IMR-90 (cell line): ENCODE measurements around the gene SCYGR4. TPM values are rescaled to one million over a fixed set of nuclear protein-coding genes. Genes with fewer than 3 reads are reported as not detected.

Source experiments
- ATAC-seq: fragments of 200-7000 bp; cut with Tn5 transposase; 2 replicates; pipeline ENCODE4 v1.9.1; 2020; ENCODE audit warnings: low read depth, mild to moderate bottlenecking, moderate library complexity
- BruUV-seq: library from RNA; stranded (reverse); fragments of 400-500 nt; replicated peaks from 2 replicates; lab custom pipeline; 2021; lab: Mats Ljungman, UMichigan
- CTCF ChIA-PET: fragments of 300-600 bp; formaldehyde crosslinking; extraction: SDS; loops from one replicate; lab custom pipeline; 2021; ENCODE audit warnings: antibody characterized with exemption; lab: Yijun Ruan, JAX
- POLR2A ChIA-PET: fragments of 300-600 bp; sonication (Branson Sonifier 250); formaldehyde crosslinking; loops from one replicate; lab custom pipeline; 2022; ENCODE audit warnings: antibody characterized with exemption; ENCODE audit not compliant: unreplicated experiment; lab: Charles Lee
- DNase-seq: peaks from one replicate; pipeline ENCODE4 v3.0.0; 2013
- H2AFZ ChIP-seq: replicated peaks from 2 replicates; pipeline ENCODE3; 2013; ENCODE audit warnings: low read length, mild to moderate bottlenecking; ENCODE audit not compliant: poor library complexity
- H2AK5ac ChIP-seq: 2 replicates; pipeline ENCODE4 v1.6.1; 2013; ENCODE audit warnings: low read depth, low read length, inconsistent platforms
- H2AK9ac ChIP-seq: replicated peaks from 2 replicates; pipeline ENCODE3; 2013; ENCODE audit warnings: mild to moderate bottlenecking, low read depth, low read length, moderate library complexity; ENCODE audit not compliant: poor library complexity
- H2BK120ac ChIP-seq: 2 replicates; pipeline ENCODE4 v1.6.1; 2013; ENCODE audit warnings: low read depth, low read length, inconsistent platforms
- H2BK15ac ChIP-seq: 3 replicates; pipeline ENCODE4 v1.6.1; 2013; ENCODE audit warnings: low read depth, low read length, inconsistent platforms
- H2BK20ac ChIP-seq: 2 replicates; pipeline ENCODE4 v1.6.1; 2013; ENCODE audit warnings: low read depth, mild to moderate bottlenecking, inconsistent platforms, low read length, moderate library complexity
- H2BK5ac ChIP-seq: 2 replicates; pipeline ENCODE4 v1.6.1; 2013; ENCODE audit warnings: mild to moderate bottlenecking, low read depth, low read length, inconsistent platforms; ENCODE audit not compliant: poor library complexity, severe bottlenecking
- H3K14ac ChIP-seq: replicated peaks from 2 replicates; pipeline ENCODE4 v1.6.1; 2013; ENCODE audit warnings: low read depth, low read length, inconsistent platforms
- H3K18ac ChIP-seq: 2 replicates; pipeline ENCODE4 v1.6.1; 2013; ENCODE audit warnings: low read depth, low read length, control low read depth
- H3K23ac ChIP-seq: 2 replicates; pipeline ENCODE4 v1.6.1; 2013; ENCODE audit warnings: low read depth, low read length, inconsistent platforms
- H3K27ac ChIP-seq: 2 replicates; pipeline ENCODE4 v1.5.1; 2013; ENCODE audit warnings: mild to moderate bottlenecking, control low read depth, low read length; ENCODE audit not compliant: insufficient read depth
- H3K27me3 ChIP-seq: 2 replicates; pipeline ENCODE4 v1.6.1; 2013; ENCODE audit warnings: low read length; ENCODE audit not compliant: control insufficient read depth, insufficient read depth
- H3K36me3 ChIP-seq: 2 replicates; pipeline ENCODE4 v1.6.1; 2013; ENCODE audit warnings: low read length, mixed read lengths; ENCODE audit not compliant: control insufficient read depth, insufficient read depth
- H3K4ac ChIP-seq: 2 replicates; pipeline ENCODE4 v1.6.1; 2013; ENCODE audit warnings: low read depth, low read length, inconsistent platforms
- H3K4me1 ChIP-seq: 2 replicates; pipeline ENCODE4 v1.6.1; 2013; ENCODE audit warnings: low read length, mixed read lengths; ENCODE audit not compliant: control insufficient read depth, insufficient read depth
- H3K4me2 ChIP-seq: 2 replicates; pipeline ENCODE4 v1.6.1; 2013; ENCODE audit warnings: low read depth, mild to moderate bottlenecking, control low read depth, low read length, moderate library complexity
- H3K4me3 ChIP-seq: 2 replicates; pipeline ENCODE4 v1.5.1; 2013; ENCODE audit warnings: low read depth, mild to moderate bottlenecking, control low read depth, low read length, moderate library complexity; ENCODE audit not compliant: insufficient read depth
- H3K56ac ChIP-seq: 2 replicates; pipeline ENCODE4 v1.6.1; 2013; ENCODE audit warnings: low read length, inconsistent platforms; ENCODE audit not compliant: insufficient read depth; ENCODE audit errors: extremely low read depth
- H3K79me1 ChIP-seq, 2 experiments: 2 replicates each; pipeline ENCODE4 v1.6.1; 2013; ENCODE audit warnings: low read length in 2 of 2, inconsistent platforms in 1 of 2, low read depth in 1 of 2
- H3K9ac ChIP-seq: 2 replicates; pipeline ENCODE4 v1.6.1; 2013; ENCODE audit warnings: low read depth, low read length, control low read depth
- H3K9me1 ChIP-seq: 2 replicates; pipeline ENCODE4 v1.6.1; 2013; ENCODE audit warnings: low read length, inconsistent platforms; ENCODE audit not compliant: insufficient read depth
- H3K9me3 ChIP-seq: 2 replicates; pipeline ENCODE4 v1.6.1; 2013; ENCODE audit warnings: low read length; ENCODE audit not compliant: control insufficient read depth, insufficient read depth
- H4K20me1 ChIP-seq: 2 replicates; pipeline ENCODE4 v1.6.1; 2013; ENCODE audit warnings: low read length, inconsistent platforms; ENCODE audit not compliant: insufficient read depth
- H4K5ac ChIP-seq: 2 replicates; pipeline ENCODE4 v1.6.1; 2013; ENCODE audit warnings: mild to moderate bottlenecking, low read depth, low read length, control low read depth
- H4K8ac ChIP-seq, 2 experiments: 2 replicates each; pipeline ENCODE4 v1.6.1; 2013; ENCODE audit warnings: low read depth in 2 of 2, low read length in 2 of 2, control low read depth in 1 of 2, inconsistent platforms in 1 of 2
- H4K91ac ChIP-seq: 2 replicates; pipeline ENCODE4 v1.6.1; 2013; ENCODE audit warnings: low read depth, low read length, inconsistent platforms; ENCODE audit not compliant: insufficient read depth
- BHLHE40 ChIP-seq: fragments of 150-350 bp; IDR thresholded peaks from 2 replicates; pipeline ENCODE4 v1.6.1; 2016; ENCODE audit warnings: mild to moderate bottlenecking, low read depth, low read length
- CEBPB ChIP-seq: IDR thresholded peaks from 2 replicates; pipeline ENCODE4 v1.6.1; 2012; ENCODE audit warnings: low read depth, low read length, improper control_type of control experiment
- CHD1 ChIP-seq: IDR thresholded peaks from 2 replicates; pipeline ENCODE4 v1.6.1; 2012; ENCODE audit warnings: low read depth, low read length, improper control_type of control experiment
- CTCF ChIP-seq: conservative IDR thresholded peaks from 2 replicates; pipeline ENCODE4 v1.5.1; 2012; ENCODE audit warnings: mild to moderate bottlenecking, low read depth, low read length, improper control_type of control experiment
- ELK1 ChIP-seq: fragments of 150-350 bp; IDR thresholded peaks from 2 replicates; pipeline ENCODE4 v1.6.1; 2016; ENCODE audit warnings: low read depth, mild to moderate bottlenecking, low read length, moderate library complexity, borderline replicate concordance
- FOS ChIP-seq: fragments of 150-350 bp; IDR thresholded peaks from 2 replicates; pipeline ENCODE4 v1.6.1; 2016; ENCODE audit warnings: low read depth, low read length
- MAFK ChIP-seq: IDR thresholded peaks from 2 replicates; pipeline ENCODE4 v1.6.1; 2012; ENCODE audit warnings: low read depth, low read length, improper control_type of control experiment
- MAZ ChIP-seq: IDR thresholded peaks from 2 replicates; pipeline ENCODE4 v1.6.1; 2012; ENCODE audit warnings: low read depth, mild to moderate bottlenecking, low read length, improper control_type of control experiment, moderate library complexity, borderline replicate concordance
- MXI1 ChIP-seq: IDR thresholded peaks from 2 replicates; pipeline ENCODE4 v1.6.1; 2012; ENCODE audit warnings: low read depth, mild to moderate bottlenecking, low read length, moderate library complexity, borderline replicate concordance
- NFE2L2 ChIP-seq: fragments of 150-350 bp; IDR thresholded peaks from 2 replicates; pipeline ENCODE4 v1.6.1; 2016; ENCODE audit warnings: low read depth, mild to moderate bottlenecking, low read length
- POLR2A ChIP-seq: IDR thresholded peaks from 2 replicates; pipeline ENCODE4 v1.6.1; 2012; ENCODE audit warnings: mild to moderate bottlenecking, low read depth, low read length
- RAD21 ChIP-seq: IDR thresholded peaks from 2 replicates; pipeline ENCODE4 v1.6.1; 2012; ENCODE audit warnings: low read length, improper control_type of control experiment
- RCOR1 ChIP-seq: IDR thresholded peaks from 2 replicates; pipeline ENCODE4 v1.6.1; 2012; ENCODE audit warnings: mild to moderate bottlenecking, low read length, improper control_type of control experiment; ENCODE audit not compliant: insufficient replicate concordance
- RFX5 ChIP-seq: IDR thresholded peaks from 2 replicates; pipeline ENCODE4 v1.8.0; 2012; ENCODE audit warnings: low read depth, mild to moderate bottlenecking, low read length, moderate library complexity
- SMC3 ChIP-seq: fragments of 150-350 bp; IDR thresholded peaks from 2 replicates; pipeline ENCODE4 v1.6.1; 2016; ENCODE audit warnings: low read depth, mild to moderate bottlenecking, antibody characterized with exemption, low read length, moderate library complexity
- USF2 ChIP-seq: fragments of 150-350 bp; IDR thresholded peaks from 2 replicates; pipeline ENCODE4 v1.6.1; 2017; ENCODE audit warnings: mild to moderate bottlenecking, antibody characterized with exemption, low read length, low read depth
- WGBS, 2 experiments: methylation state at CpG; one replicate each; pipeline versions ENCODE4 v1.1.5 to v1.1.7; 2013; ENCODE audit warnings: missing lambda C conversion rate in 2 of 2; ENCODE audit not compliant: insufficient read length in 1 of 2; ENCODE audit errors: extremely low coverage in 2 of 2; 5-methylcytosine and 5-hydroxymethylcytosine counted together
- dilution Hi-C: fragments of 300-500 bp; cut with HindIII; formaldehyde crosslinking; loops from one replicate; pipeline ENCODE4 v1.14.3; 2018; ENCODE audit warnings: low sequenced_read_pairs; ENCODE audit not compliant: unreplicated experiment
- in situ Hi-C: fragments of 300-500 bp; cut with MboI; formaldehyde crosslinking; loops from 3 replicates; pipeline ENCODE4 v1.14.3; 2019; ENCODE audit warnings: low sequenced_read_pairs, inconsistent platforms, mixed read lengths
- intact Hi-C: fragments of 100-400 bp; cut with micrococcal nuclease; formaldehyde crosslinking; loops from 2 replicates; pipeline ENCODE4 v1.10.0; 2022
- polyA plus RNA-seq, 3 experiments: library from polyadenylated mRNA; depleted of rRNA; stranded (reverse); fragments of >200 nt; gene quantifications; 2 replicates each; pipeline ENCODE4 v1.2.3, GENCODE V29; 2012; ENCODE audit warnings: low replicate concordance in 1 of 3
- total RNA-seq: library from RNA; depleted of rRNA; stranded (reverse); fragments of >200 nt; gene quantifications from 2 replicates; pipeline ENCODE4 v1.2.3, GENCODE V29; 2012

The SCYGR4 gene
- total and polyA plus RNA-seq, 2 of the 4 experiments (the other 2 are of a cell fraction) = not detected

- Histone ChIP-seq H2AFZ (no peak within 1 kb of the TSS), H2BK5ac (no peak within 1 kb of the TSS), H3K14ac (no peak within 1 kb of the TSS), H3K9me1 (no peaks in the 10 kb centered on the region), H2BK120ac (no peak within 1 kb of the TSS), H3K27ac (no peak within 1 kb of the TSS), H2AK5ac (no peak within 1 kb of the TSS), H4K8ac (no peak within 1 kb of the TSS), H3K79me1 (no peaks in the 10 kb centered on the region), H4K91ac (no peak within 1 kb of the TSS), H3K9ac (no peak within 1 kb of the TSS), H2AK9ac (no peak within 1 kb of the TSS), H2BK15ac (no peak within 1 kb of the TSS), H3K36me3 (no peaks in the 10 kb centered on the region), H3K4ac (no peak within 1 kb of the TSS), H3K56ac (no peak within 1 kb of the TSS), H3K4me1 (no peaks in the 10 kb centered on the region; the same call in 1 of the 2 replicates), H3K9me3 (no peaks in the 10 kb centered on the region), H3K18ac (no peak within 1 kb of the TSS), H3K23ac (no peak within 1 kb of the TSS), H2BK20ac (no peak within 1 kb of the TSS), H4K20me1 (no peaks in the 10 kb centered on the region), H4K5ac (no peak within 1 kb of the TSS), H3K27me3 (peaks cover 2% of the 10 kb centered on the region), H3K4me2 (no peak within 1 kb of the TSS), H3K4me3 (no peak within 1 kb of the TSS)
- in situ Hi-C loops = no loop called here
- ChIA-PET POLR2A (no interaction called here), CTCF (no interaction called here)
- DNase-seq (no peak), ATAC-seq (no peak)
- dilution Hi-C loops = no loop called here
- no TSS peak for BruUV-seq
- TF ChIP-seq ELK1 (no peak), CHD1 (no peak), CTCF (no peak), CEBPB (no peak), MAZ (no peak), NFE2L2 (no peak), RFX5 (no peak), RAD21 (no peak), USF2 (no peak), FOS (no peak), MAFK (no peak), POLR2A (no peak), BHLHE40 (no peak), SMC3 (no peak), RCOR1 (no peak), MXI1 (no peak)
- no CpG with 5 or more reads among the region's 4 CpGs for WGBS, 2 experiments
- intact Hi-C loops = no loop called here
Measured at GRCh38 chr2:227614740-227615139, 2.6 kb upstream of the SCYGR4 start, which contains the start of gene SCYGR3. Gene SCYGR3 (minus strand): TSS chr2:227614840. CDS start chr2:227614840, 0 bp downstream.
